GM12875 (cell line): ENCODE measurements around the gene BCL6B.

ENCODE experiments used
- H3K4me3 ChIP-seq: one replicate; pipeline ENCODE4 v1.5.1; 2011; ENCODE audit warnings: low read depth, low read length, control low read depth
- CTCF ChIP-seq: IDR thresholded peaks from 2 replicates; pipeline ENCODE4 v1.5.1; 2011; ENCODE audit warnings: low read depth, mild to moderate bottlenecking, control low read depth, inconsistent platforms, low read length, moderate library complexity, borderline replicate concordance; ENCODE audit not compliant: insufficient read depth

BCL6B gene

GRCh38 chr17:7034955-7035590 is 12.2 kb downstream of the BCL6B start:
- peak overlapping the region; percentile 89 for H3K4me3 ChIP-seq
- TF ChIP-seq CTCF, result no peak

GRCh38 chr17:7035591-7036368 is 12.9 kb downstream of the BCL6B start, which contains the start of gene SLC16A13:
Gene SLC16A13, plus strand, starts transcription at chr17:7036015. Its CDS starts 368 bp downstream, at chr17:7036383.
- no peak for TF ChIP-seq CTCF

GRCh38 chr17:7038025-7038862 is 15.4 kb downstream of the BCL6B start:
- 0 out of 2 replicates have a peak, but pooled peaks have one; percentile 9 for TF ChIP-seq CTCF
- H3K4me3 ChIP-seq, result no peak overlapping the region

More at GRCh38 chr17:7035591-7036368, 12.9 kb downstream of the BCL6B start, which contains the start of gene SLC16A13:
- peak within 1 kb of the TSS; percentile 89 for H3K4me3 ChIP-seq

- H3K4me3 ChIP-seq, result no peak overlapping the region
- TF ChIP-seq CTCF, result no peak
These were observed 17.0 kb downstream of the BCL6B start for GRCh38 chr17:7039832-7040231.

- TF ChIP-seq CTCF, result no peak
- peak overlapping the region; percentile 1 for H3K4me3 ChIP-seq
These were observed 19.0 kb downstream of the BCL6B start for GRCh38 chr17:7041607-7042500.

- TF ChIP-seq CTCF, result no peak
- H3K4me3 ChIP-seq, result peak overlapping the region; percentile 43
These were observed 19.8 kb downstream of the BCL6B start for GRCh38 chr17:7042501-7043181.
